22Rv1 (cell line): ENCODE results near the gene VARS2.

ENCODE experiments used
- ZFX ChIP-seq: fragments of 450-650 bp; IDR thresholded peaks from 2 replicates; pipeline ENCODE4 v1.6.1; 2017; ENCODE audit warnings: antibody characterized with exemption, borderline replicate concordance
- TF ChIP-seq, protein P1 (sequence below): fragments of 450-650 bp; IDR thresholded peaks from 2 replicates; pipeline ENCODE4 v1.5.1; 2017; ENCODE audit warnings: mild to moderate bottlenecking

DNA sequence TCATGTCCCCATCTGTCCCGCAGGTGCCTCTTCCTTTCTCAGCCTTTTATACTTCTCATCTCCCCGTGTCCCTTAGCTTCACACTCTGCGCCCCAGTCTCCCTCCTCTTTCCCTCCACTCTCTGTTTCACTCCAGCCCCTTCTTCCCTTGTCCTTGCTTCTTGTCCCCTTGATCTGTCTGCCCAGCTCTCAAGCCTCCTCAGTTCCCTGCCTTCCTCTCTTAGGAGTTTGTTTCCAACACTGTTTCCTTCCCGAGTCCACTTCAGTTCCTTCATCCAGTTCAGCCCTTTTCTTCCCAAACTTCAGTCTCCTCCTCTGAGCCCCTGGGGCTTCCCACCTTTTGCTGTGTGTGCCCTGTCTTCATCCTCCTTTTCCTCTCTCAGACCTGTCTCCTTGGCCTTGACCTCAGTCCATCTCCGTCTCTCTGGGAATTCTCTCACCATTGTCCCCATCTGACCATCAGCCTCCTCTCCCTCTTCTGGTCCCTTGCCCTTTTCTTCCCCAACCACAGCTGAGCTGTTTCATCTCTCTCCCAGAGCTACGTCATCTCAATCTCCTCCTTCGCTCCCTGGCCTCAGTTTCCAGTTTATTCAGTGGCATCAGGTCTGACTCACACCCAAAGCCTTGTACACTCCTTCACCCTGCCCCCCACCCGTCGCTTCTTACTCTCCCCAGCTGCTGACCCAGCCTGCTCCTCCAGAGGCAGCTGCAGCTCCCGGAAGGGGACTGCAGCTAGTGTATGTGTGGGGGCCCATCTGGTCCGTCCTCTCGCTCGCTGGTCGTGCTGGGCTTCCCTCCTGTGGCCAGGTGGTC lies 32.4 kb upstream of the VARS2 start:
- TF ChIP-seq, protein P1, sequence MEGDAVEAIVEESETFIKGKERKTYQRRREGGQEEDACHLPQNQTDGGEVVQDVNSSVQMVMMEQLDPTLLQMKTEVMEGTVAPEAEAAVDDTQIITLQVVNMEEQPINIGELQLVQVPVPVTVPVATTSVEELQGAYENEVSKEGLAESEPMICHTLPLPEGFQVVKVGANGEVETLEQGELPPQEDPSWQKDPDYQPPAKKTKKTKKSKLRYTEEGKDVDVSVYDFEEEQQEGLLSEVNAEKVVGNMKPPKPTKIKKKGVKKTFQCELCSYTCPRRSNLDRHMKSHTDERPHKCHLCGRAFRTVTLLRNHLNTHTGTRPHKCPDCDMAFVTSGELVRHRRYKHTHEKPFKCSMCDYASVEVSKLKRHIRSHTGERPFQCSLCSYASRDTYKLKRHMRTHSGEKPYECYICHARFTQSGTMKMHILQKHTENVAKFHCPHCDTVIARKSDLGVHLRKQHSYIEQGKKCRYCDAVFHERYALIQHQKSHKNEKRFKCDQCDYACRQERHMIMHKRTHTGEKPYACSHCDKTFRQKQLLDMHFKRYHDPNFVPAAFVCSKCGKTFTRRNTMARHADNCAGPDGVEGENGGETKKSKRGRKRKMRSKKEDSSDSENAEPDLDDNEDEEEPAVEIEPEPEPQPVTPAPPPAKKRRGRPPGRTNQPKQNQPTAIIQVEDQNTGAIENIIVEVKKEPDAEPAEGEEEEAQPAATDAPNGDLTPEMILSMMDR, result no peak
- TF ChIP-seq ZFX, result no peak
